Measurements from ENCODE around the gene TBPL1. TPM values are rescaled to one million over a fixed set of nuclear protein-coding genes. Genes with fewer than 3 reads are reported as not detected.

The TBPL1 gene
- total RNA-seq, 1 donor from 2014 or later, result 35.7 TPM

DNA sequence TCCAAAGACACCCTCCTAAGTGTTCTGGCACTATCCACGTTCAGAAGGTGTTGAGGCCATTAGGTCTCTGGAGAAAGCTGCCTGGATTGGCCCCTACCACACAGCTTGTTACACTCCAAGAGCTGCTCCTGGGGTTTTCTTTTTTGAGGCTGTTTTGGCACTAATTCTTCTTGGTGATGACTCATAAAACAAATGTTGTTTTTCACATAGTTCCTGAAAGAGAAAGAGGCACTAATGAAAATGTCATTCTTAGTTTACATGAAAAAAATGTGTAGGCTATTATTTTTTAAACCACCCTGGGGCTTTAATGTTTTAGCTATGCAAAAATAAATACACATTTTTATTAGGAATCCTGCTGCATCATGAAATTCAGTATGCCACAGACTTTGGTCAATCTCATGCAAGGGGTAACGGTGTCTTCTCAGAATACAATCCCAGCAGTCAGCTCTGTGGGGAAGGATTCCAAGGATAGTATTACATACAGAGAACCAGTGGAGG, 38.1 kb downstream of the TBPL1 start:
- no peak for ATAC-seq (ENCODE audit: low read depth)
- Mint-ChIP-seq H3K36me3 (ENCODE audit: low read depth) (peaks cover 27% of the 10 kb centered on the region), H3K27me3 (no peaks in the 10 kb centered on the region), H3K4me1 (no peaks in the 10 kb centered on the region), H3K4me3 (no peak overlapping the region), H3K27ac (no peak overlapping the region), H3K9me3 (no peaks in the 10 kb centered on the region)
- CTCF ChIA-PET, result interaction anchor here (0.9 kb wide), 1 partner anchor 18 kb away, joined by 3 read pairs; no protein-coding TSS in a partner anchor
- POLR2A ChIA-PET, result no interaction called here
- intact Hi-C loops (cut with micrococcal nuclease), result no loop called here
- DNase-seq, result no peak
- TF ChIP-seq, protein P1, sequence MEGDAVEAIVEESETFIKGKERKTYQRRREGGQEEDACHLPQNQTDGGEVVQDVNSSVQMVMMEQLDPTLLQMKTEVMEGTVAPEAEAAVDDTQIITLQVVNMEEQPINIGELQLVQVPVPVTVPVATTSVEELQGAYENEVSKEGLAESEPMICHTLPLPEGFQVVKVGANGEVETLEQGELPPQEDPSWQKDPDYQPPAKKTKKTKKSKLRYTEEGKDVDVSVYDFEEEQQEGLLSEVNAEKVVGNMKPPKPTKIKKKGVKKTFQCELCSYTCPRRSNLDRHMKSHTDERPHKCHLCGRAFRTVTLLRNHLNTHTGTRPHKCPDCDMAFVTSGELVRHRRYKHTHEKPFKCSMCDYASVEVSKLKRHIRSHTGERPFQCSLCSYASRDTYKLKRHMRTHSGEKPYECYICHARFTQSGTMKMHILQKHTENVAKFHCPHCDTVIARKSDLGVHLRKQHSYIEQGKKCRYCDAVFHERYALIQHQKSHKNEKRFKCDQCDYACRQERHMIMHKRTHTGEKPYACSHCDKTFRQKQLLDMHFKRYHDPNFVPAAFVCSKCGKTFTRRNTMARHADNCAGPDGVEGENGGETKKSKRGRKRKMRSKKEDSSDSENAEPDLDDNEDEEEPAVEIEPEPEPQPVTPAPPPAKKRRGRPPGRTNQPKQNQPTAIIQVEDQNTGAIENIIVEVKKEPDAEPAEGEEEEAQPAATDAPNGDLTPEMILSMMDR (IDR thresholded peaks at IDR 0.05), result no peak

DNA sequence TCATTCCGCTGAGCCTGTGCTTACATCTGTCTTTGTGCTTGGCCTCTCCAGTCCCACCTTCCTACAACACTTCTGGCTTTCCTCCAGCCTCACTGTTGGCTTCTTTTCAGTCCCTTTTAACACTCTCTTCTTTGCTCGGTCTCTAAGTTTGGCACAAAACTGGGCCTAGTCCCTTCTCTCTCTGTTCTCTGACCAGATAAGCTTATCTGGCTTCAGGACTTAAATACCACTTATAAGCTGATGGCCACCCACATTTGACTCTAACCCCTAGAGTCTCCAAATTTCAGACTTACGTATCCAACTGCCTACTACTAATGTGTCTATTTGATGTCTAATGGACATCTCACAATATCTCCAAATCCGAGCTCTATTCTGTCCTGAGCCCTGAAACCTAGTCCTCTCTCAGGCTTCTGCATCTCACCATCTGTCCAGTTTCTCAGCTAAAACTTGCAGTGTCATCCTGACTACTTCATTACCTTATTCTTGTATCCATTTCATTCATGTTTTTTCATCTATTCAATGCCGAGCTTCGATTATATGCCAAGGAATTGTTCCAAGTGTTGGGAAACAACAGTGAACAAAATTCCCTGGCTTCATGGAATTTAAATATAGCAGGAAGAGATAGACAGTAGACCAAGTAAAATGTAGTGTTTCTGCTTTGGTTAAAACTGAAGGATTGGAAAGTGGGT, 40.1 kb downstream of the TBPL1 start:
- peaks cover 10% of the 10 kb centered on the region for H3K36me3 Mint-ChIP-seq (ENCODE audit: low read depth)
- no peaks in the 10 kb centered on the region for H3K27me3 Mint-ChIP-seq
- DNase-seq (no peak), ATAC-seq (ENCODE audit: low read depth) (no peak)
- TF ChIP-seq, protein P1 (IDR thresholded peaks at IDR 0.05), result no peak
- no peaks in the 10 kb centered on the region for H3K4me1 Mint-ChIP-seq
- ChIA-PET POLR2A (no interaction called here), CTCF (interaction anchor here (0.6 kb wide), 1 partner anchor 70 kb away, joined by 3 read pairs; no protein-coding TSS in a partner anchor)
- no peak overlapping the region for H3K4me3 Mint-ChIP-seq
- H3K27ac Mint-ChIP-seq, result no peak overlapping the region
- intact Hi-C loops (cut with micrococcal nuclease), result no loop called here
- no peaks in the 10 kb centered on the region for H3K9me3 Mint-ChIP-seq

DNA sequence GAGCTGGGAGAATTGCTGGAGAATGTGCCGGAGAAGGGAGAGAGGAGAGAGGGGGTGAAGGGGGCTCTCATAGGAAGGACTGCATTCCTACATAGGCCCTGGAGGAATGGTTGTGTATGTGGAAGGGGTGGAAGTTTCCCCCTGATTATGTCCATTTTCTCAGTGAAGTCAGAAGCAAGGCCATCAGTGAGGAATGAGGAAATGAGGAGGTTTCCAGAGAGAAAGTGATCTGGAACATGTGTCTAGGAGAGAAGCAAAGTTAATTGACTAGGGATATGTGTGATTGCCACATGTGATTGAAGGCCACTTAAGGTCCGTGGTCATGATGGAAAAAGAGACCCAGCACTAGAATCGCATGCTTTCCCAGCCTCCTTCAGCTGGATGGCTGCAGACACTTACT, 42.3 kb downstream of the TBPL1 start:
- ATAC-seq (ENCODE audit: low read depth) (no peak), DNase-seq (no peak)
- H3K36me3 Mint-ChIP-seq (ENCODE audit: low read depth), result no peaks in the 10 kb centered on the region
- TF ChIP-seq, protein P1 (IDR thresholded peaks at IDR 0.05), result no peak
- no peak overlapping the region for H3K4me3 Mint-ChIP-seq
- ChIA-PET CTCF (no interaction called here), POLR2A (no interaction called here)
- H3K4me1 Mint-ChIP-seq, result no peaks in the 10 kb centered on the region
- H3K27me3 Mint-ChIP-seq, result no peaks in the 10 kb centered on the region
- H3K9me3 Mint-ChIP-seq, result no peaks in the 10 kb centered on the region
- no peak overlapping the region for H3K27ac Mint-ChIP-seq
- intact Hi-C loops (cut with micrococcal nuclease), result no loop called here

DNA sequence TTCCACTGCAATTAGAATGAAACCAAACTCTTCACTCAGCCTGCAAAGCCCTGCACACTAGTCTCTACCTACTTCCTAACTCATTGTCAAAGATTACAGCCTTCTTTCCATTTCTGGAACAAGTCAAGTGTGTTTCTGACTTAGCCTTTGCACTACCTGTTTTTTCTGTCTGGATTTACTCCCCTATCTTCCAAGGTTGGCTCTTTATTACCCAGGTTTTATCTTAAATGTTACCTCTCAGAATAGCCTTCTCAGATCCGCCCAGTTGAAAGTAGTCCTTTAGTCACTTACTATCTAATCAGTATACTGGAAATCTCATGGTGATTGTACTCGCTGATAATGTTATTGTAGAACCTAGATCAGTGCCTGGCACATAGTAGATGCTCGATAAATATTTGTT, 42.7 kb downstream of the TBPL1 start:
- CTCF ChIA-PET, result no interaction called here
- H3K4me1 Mint-ChIP-seq, result no peaks in the 10 kb centered on the region
- H3K4me3 Mint-ChIP-seq, result no peak overlapping the region
- H3K9me3 Mint-ChIP-seq, result no peaks in the 10 kb centered on the region
- no peaks in the 10 kb centered on the region for H3K36me3 Mint-ChIP-seq (ENCODE audit: low read depth)
- DNase-seq (no peak), ATAC-seq (ENCODE audit: low read depth) (no peak)
- no peak overlapping the region for H3K27ac Mint-ChIP-seq
- TF ChIP-seq, protein P1 (IDR thresholded peaks at IDR 0.05), result no peak
- intact Hi-C loops (cut with micrococcal nuclease), result no loop called here
- POLR2A ChIA-PET, result no interaction called here
- H3K27me3 Mint-ChIP-seq, result no peaks in the 10 kb centered on the region

DNA sequence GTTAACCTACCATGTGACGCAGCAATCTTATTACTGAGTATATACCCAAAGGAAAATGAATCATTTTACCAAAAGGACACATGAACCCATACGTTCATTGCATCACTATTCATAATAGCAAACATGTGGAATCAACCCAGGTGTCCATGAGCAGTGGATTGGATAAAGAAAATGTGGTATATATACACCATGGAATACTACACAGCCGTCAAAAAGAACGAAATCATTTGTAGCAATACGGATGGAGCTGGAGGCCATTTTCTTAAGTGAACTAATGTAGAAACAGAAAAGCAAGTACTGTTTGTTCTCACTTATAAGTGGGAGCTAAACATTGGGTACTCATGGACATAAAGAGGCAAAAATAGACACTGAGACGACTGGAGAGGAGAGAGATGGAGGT, 44.2 kb downstream of the TBPL1 start:
- intact Hi-C loops (cut with micrococcal nuclease), result no loop called here
- DNase-seq, result no peak
- H3K36me3 Mint-ChIP-seq (ENCODE audit: low read depth), result no peaks in the 10 kb centered on the region
- POLR2A ChIA-PET, result interaction anchor here (0.6 kb wide), 1 partner anchor 1208 kb away, joined by 4 read pairs; no protein-coding TSS in a partner anchor
- H3K9me3 Mint-ChIP-seq, result no peaks in the 10 kb centered on the region
- no peaks in the 10 kb centered on the region for H3K27me3 Mint-ChIP-seq
- H3K27ac Mint-ChIP-seq, result no peak overlapping the region
- TF ChIP-seq, protein P1 (IDR thresholded peaks at IDR 0.05), result no peak
- H3K4me3 Mint-ChIP-seq, result no peak overlapping the region
- no peaks in the 10 kb centered on the region for H3K4me1 Mint-ChIP-seq
- CTCF ChIA-PET, result interaction anchor here (1.0 kb wide), 1 partner anchor 74 kb away, joined by 4 read pairs; no protein-coding TSS in a partner anchor
- ATAC-seq (ENCODE audit: low read depth), result no peak
